ENCODE data around the gene HSPG2.

GRCh38 chr1:21891081-21891480 lies 46.0 kb downstream of the HSPG2 start:
- TF ChIP-seq GABPA (IDR thresholded peaks at IDR 0.05; ENCODE audit: low read depth, low read length) (no peak), GABPA (CRISPR knock-in tag; IDR thresholded peaks at IDR 0.05; ENCODE audit: low read depth) (no peak), MYC (CRISPR knock-in tag; IDR thresholded peaks at IDR 0.05; ENCODE audit: borderline replicate concordance) (no peak), ZNF7 (CRISPR knock-in tag; IDR thresholded peaks at IDR 0.05) (no peak), PRDM15 (CRISPR knock-in tag; IDR thresholded peaks at IDR 0.05) (no peak), ZNF34 (CRISPR knock-in tag; IDR thresholded peaks at IDR 0.05; ENCODE audit: borderline replicate concordance) (no peak), MXI1 (IDR thresholded peaks at IDR 0.05; ENCODE audit: borderline replicate concordance, low read depth, low read length) (no peak), CTCF (CRISPR knock-in tag; IDR thresholded peaks at IDR 0.05) (no peak), ZFP36L2 (CRISPR knock-in tag; IDR thresholded peaks at IDR 0.05) (no peak), ZNF230 (CRISPR knock-in tag; IDR thresholded peaks at IDR 0.05) (no peak), IKZF5 (CRISPR knock-in tag; IDR thresholded peaks at IDR 0.05) (no peak), ZBTB21 (CRISPR knock-in tag; IDR thresholded peaks at IDR 0.05) (no peak), ZNF121 (CRISPR knock-in tag; IDR thresholded peaks at IDR 0.05) (no peak), POLR2A (IDR thresholded peaks at IDR 0.05; ENCODE audit: insufficient read depth in 1 of 2, low read depth in 2 of 2, low read length in 2 of 2) (no peak)
